K562 (cell line): Measurements from ENCODE around the gene TRAPPC2B. TPM values are rescaled to one million over a fixed set of nuclear protein-coding genes. Genes with fewer than 3 reads are reported as not detected.

Source experiments
- DNMT1 ChIP-seq: fragments of 450-650 bp; IDR thresholded peaks from 2 replicates; pipeline ENCODE4 v1.6.1; 2016; ENCODE audit warnings: antibody characterized with exemption, mild to moderate bottlenecking
- HEY1 ChIP-seq: fragments of 250-450 bp; sonication (Bioruptor Pico); IDR thresholded peaks from 2 replicates; pipeline ENCODE4 v1.5.0; 2020; ENCODE audit warnings: mild to moderate bottlenecking, moderate library complexity, borderline replicate concordance
- HNRNPUL1 ChIP-seq: fragments of 200-400 bp; formaldehyde crosslinking; IDR thresholded peaks from 2 replicates; pipeline ENCODE4 v1.6.1; 2017; ENCODE audit warnings: low read length
- NCOA6 ChIP-seq: fragments of 450-650 bp; IDR thresholded peaks from 2 replicates; pipeline ENCODE4 v1.6.1; 2017; ENCODE audit warnings: mild to moderate bottlenecking
- NFIX ChIP-seq: fragments of 250-450 bp; sonication (Bioruptor Pico); IDR thresholded peaks from 2 replicates; pipeline ENCODE4 v1.4.0; 2020; ENCODE audit warnings: low read depth, mild to moderate bottlenecking, moderate library complexity
- PRPF4 ChIP-seq: fragments of 200-400 bp; formaldehyde crosslinking; IDR thresholded peaks from one replicate; pipeline ENCODE4 v1.6.1; 2017; ENCODE audit warnings: low read length, low read depth, mild to moderate bottlenecking; ENCODE audit not compliant: insufficient read depth, poor library complexity, severe bottlenecking
- SREBF1 ChIP-seq: fragments of 150-350 bp; IDR thresholded peaks from 2 replicates; pipeline ENCODE4 v1.6.1; 2014; ENCODE audit warnings: antibody characterized with exemption, low read depth, low read length, borderline replicate concordance
- SRSF3 ChIP-seq: fragments of 200-400 bp; formaldehyde crosslinking; IDR thresholded peaks from 2 replicates; pipeline ENCODE4 v1.6.1; 2016; ENCODE audit warnings: mild to moderate bottlenecking, low read length, moderate library complexity; ENCODE audit not compliant: insufficient read depth
- STAT5B ChIP-seq: fragments of 250-450 bp; sonication (Bioruptor Pico); IDR thresholded peaks from 2 replicates; pipeline ENCODE4 v1.8.0; 2021; ENCODE audit warnings: mild to moderate bottlenecking, inconsistent platforms
- ZNF561 ChIP-seq: fragments of 450-650 bp; formaldehyde crosslinking; conservative IDR thresholded peaks from 2 replicates; pipeline ENCODE4 v1.4.0; 2020; ENCODE audit warnings: mild to moderate bottlenecking, moderate library complexity
- polyA plus RNA-seq, 8 experiments: library from polyadenylated mRNA; depleted of rRNA in 4 of 8; stranded (reverse) in 5 of 8; unstranded in 3 of 8; fragments of >200 nt; fragmentation: Nextera tagmentation in 2 of 8; fragmentation: Illumina TruSeq in 1 of 8; extraction: Ambion mirVana in 2 of 8; extraction: Trizol in 1 of 8; gene quantifications; 2 replicates each; pipeline versions ENCODE4 v1.2.1 to v1.2.3, GENCODE V29; 2011 to 2014; ENCODE audit warnings: inconsistent platforms in 1 of 8, missing spikeins in 1 of 8
- total RNA-seq, 7 experiments: library from RNA; depleted of rRNA in 6 of 7; stranded (reverse); fragments of >200 nt in 6 of 7; fragmentation: Illumina TruSeq in 2 of 7; extraction: Trizol in 2 of 7; gene quantifications; 2 replicates each; pipeline versions ENCODE4 v1.2.1 to v1.2.3, GENCODE V29; 2011 to 2021; ENCODE audit warnings: low replicate concordance in 1 of 7
- TF ChIP-seq, protein P1 (sequence below): fragments of 250-450 bp; sonication (Bioruptor Pico); IDR thresholded peaks from 2 replicates; pipeline ENCODE4 v1.4.0; 2020; ENCODE audit warnings: mild to moderate bottlenecking, moderate library complexity
- TF ChIP-seq, protein P2 (sequence below): sonication (generic); formaldehyde crosslinking; IDR thresholded peaks from 2 replicates; pipeline ENCODE4 v1.4.0; 2020; ENCODE audit warnings: mild to moderate bottlenecking, missing genetic modification reagents
- TF ChIP-seq, protein P3 (sequence below): sonication (generic); formaldehyde crosslinking; IDR thresholded peaks from 2 replicates; pipeline ENCODE4 v1.8.1; 2023; ENCODE audit warnings: missing genetic modification reagents, mild to moderate bottlenecking, borderline replicate concordance
- TF ChIP-seq, protein P4 (sequence below): conservative IDR thresholded peaks from 2 replicates; pipeline ENCODE4 v1.6.1; 2011; ENCODE audit warnings: low read depth, mild to moderate bottlenecking, low read length; ENCODE audit not compliant: control insufficient read depth

TRAPPC2B gene
- total and polyA plus RNA-seq, 9 of the 15 experiments (the other 6 are each of a cell fraction or from before 2014, with no cell fraction given): 2.2 to 20.4 (median 4.6) TPM

DNA sequence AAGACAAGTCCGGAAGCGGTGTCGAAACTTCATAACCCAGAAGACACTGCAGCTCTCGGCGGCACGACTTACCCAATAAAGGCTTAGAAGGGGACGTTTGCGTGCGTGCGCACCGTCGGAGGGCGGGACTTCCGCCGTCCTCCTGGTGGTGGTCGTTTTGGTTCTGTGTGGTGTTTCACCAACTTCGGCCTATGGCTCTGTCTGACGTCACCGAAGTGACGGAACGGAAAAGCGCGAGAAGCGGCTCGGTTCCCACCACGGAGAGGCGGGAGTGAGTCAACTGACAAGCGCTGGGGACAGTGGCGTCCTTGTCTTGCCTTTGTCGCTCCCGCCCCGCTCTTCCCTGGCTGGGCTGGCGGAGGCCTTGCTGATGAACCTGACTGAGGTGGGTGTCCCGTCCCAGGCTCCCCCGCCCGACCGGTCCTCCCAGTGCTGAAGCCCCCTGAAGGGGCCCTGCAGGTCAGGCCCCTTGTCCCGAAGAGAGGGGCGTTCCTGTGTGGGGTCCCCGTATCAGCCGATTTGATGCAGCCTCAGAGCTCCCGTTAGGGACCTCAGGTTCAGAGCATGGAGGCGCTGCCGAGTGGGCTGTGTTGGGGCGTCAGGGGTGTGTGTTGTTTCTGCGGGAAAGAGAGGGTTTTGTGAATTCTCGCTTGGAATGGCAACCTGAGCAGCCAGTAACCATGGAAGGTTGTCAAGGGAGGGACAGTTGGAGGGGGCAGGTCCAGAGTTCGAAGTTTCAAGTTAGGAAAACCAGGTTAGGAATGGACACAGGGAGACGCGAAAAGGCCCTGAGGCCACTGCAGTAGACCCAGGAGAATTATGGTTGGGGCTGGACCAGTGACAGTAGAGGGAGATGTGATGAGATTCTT is 26.6 kb downstream of the TRAPPC2B start, which contains the start of gene ZNF548 (continued):
- TF ChIP-seq, protein P1, sequence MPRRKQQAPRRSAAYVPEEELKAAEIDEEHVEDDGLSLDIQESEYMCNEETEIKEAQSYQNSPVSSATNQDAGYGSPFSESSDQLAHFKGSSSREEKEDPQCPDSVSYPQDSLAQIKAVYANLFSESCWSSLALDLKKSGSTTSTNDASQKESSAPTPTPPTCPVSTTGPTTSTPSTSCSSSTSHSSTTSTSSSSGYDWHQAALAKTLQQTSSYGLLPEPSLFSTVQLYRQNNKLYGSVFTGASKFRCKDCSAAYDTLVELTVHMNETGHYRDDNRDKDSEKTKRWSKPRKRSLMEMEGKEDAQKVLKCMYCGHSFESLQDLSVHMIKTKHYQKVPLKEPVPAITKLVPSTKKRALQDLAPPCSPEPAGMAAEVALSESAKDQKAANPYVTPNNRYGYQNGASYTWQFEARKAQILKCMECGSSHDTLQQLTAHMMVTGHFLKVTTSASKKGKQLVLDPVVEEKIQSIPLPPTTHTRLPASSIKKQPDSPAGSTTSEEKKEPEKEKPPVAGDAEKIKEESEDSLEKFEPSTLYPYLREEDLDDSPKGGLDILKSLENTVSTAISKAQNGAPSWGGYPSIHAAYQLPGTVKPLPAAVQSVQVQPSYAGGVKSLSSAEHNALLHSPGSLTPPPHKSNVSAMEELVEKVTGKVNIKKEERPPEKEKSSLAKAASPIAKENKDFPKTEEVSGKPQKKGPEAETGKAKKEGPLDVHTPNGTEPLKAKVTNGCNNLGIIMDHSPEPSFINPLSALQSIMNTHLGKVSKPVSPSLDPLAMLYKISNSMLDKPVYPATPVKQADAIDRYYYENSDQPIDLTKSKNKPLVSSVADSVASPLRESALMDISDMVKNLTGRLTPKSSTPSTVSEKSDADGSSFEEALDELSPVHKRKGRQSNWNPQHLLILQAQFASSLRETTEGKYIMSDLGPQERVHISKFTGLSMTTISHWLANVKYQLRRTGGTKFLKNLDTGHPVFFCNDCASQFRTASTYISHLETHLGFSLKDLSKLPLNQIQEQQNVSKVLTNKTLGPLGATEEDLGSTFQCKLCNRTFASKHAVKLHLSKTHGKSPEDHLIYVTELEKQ (CRISPR knock-in tag): no peak
- TF ChIP-seq HNRNPUL1 (no peak), HEY1 (CRISPR knock-in tag) (no peak), SREBF1 (no peak), ZNF561 (CRISPR knock-in tag) (no peak), SRSF3 (no peak), DNMT1 (no peak), NCOA6 (peak; percentile 81; the same call in 1 of the 2 replicates), NFIX (CRISPR knock-in tag) (no peak), STAT5B (CRISPR knock-in tag) (no peak), PRPF4 (no peak)
- TF ChIP-seq, protein P2, sequence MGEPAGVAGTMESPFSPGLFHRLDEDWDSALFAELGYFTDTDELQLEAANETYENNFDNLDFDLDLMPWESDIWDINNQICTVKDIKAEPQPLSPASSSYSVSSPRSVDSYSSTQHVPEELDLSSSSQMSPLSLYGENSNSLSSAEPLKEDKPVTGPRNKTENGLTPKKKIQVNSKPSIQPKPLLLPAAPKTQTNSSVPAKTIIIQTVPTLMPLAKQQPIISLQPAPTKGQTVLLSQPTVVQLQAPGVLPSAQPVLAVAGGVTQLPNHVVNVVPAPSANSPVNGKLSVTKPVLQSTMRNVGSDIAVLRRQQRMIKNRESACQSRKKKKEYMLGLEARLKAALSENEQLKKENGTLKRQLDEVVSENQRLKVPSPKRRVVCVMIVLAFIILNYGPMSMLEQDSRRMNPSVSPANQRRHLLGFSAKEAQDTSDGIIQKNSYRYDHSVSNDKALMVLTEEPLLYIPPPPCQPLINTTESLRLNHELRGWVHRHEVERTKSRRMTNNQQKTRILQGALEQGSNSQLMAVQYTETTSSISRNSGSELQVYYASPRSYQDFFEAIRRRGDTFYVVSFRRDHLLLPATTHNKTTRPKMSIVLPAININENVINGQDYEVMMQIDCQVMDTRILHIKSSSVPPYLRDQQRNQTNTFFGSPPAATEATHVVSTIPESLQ (CRISPR knock-in tag): 0 out of 2 replicates have a peak, but pooled peaks have one; percentile 34
- TF ChIP-seq, protein P3, sequence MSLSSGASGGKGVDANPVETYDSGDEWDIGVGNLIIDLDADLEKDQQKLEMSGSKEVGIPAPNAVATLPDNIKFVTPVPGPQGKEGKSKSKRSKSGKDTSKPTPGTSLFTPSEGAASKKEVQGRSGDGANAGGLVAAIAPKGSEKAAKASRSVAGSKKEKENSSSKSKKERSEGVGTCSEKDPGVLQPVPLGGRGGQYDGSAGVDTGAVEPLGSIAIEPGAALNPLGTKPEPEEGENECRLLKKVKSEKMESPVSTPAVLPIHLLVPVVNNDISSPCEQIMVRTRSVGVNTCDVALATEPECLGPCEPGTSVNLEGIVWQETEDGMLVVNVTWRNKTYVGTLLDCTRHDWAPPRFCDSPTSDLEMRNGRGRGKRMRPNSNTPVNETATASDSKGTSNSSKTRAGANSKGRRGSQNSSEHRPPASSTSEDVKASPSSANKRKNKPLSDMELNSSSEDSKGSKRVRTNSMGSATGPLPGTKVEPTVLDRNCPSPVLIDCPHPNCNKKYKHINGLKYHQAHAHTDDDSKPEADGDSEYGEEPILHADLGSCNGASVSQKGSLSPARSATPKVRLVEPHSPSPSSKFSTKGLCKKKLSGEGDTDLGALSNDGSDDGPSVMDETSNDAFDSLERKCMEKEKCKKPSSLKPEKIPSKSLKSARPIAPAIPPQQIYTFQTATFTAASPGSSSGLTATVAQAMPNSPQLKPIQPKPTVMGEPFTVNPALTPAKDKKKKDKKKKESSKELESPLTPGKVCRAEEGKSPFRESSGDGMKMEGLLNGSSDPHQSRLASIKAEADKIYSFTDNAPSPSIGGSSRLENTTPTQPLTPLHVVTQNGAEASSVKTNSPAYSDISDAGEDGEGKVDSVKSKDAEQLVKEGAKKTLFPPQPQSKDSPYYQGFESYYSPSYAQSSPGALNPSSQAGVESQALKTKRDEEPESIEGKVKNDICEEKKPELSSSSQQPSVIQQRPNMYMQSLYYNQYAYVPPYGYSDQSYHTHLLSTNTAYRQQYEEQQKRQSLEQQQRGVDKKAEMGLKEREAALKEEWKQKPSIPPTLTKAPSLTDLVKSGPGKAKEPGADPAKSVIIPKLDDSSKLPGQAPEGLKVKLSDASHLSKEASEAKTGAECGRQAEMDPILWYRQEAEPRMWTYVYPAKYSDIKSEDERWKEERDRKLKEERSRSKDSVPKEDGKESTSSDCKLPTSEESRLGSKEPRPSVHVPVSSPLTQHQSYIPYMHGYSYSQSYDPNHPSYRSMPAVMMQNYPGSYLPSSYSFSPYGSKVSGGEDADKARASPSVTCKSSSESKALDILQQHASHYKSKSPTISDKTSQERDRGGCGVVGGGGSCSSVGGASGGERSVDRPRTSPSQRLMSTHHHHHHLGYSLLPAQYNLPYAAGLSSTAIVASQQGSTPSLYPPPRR: no peak
- TF ChIP-seq, protein P4, sequence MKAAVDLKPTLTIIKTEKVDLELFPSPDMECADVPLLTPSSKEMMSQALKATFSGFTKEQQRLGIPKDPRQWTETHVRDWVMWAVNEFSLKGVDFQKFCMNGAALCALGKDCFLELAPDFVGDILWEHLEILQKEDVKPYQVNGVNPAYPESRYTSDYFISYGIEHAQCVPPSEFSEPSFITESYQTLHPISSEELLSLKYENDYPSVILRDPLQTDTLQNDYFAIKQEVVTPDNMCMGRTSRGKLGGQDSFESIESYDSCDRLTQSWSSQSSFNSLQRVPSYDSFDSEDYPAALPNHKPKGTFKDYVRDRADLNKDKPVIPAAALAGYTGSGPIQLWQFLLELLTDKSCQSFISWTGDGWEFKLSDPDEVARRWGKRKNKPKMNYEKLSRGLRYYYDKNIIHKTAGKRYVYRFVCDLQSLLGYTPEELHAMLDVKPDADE: peak; percentile 56; the same call in 1 of the 2 replicates
